Keratinocyte (primary cell): ENCODE results near the gene MAP7. TPM values are rescaled to one million over a fixed set of nuclear protein-coding genes. Genes with fewer than 3 reads are reported as not detected.
"Not testable (repeated sequence)": the region's sequence is repeated elsewhere in the genome, so short reads cannot be mapped to it uniquely, and the experiment has no call there.

ENCODE experiments used
- DNase-seq: peaks from one replicate; pipeline ENCODE4 v3.0.0-alpha.2; 2011; ENCODE audit warnings: low read depth, missing footprints, low spot score
- FAIRE-seq: peaks from 2 replicates; lab custom pipeline; 2011; peaks lifted over from hg19 to GRCh38; lab: Jason Lieb, UNC
- H2AFZ ChIP-seq: 2 replicates; pipeline ENCODE4 v1.6.0; 2012; ENCODE audit warnings: low read length, control low read depth, inconsistent platforms; ENCODE audit not compliant: control insufficient read depth
- H3K27ac ChIP-seq: 2 replicates; pipeline ENCODE4 v1.5.1; 2011; ENCODE audit warnings: low read length; ENCODE audit not compliant: control insufficient read depth, insufficient read depth
- H3K27me3 ChIP-seq: 3 replicates; pipeline ENCODE4 v1.6.0; 2011; ENCODE audit warnings: low read length; ENCODE audit not compliant: control insufficient read depth, insufficient read depth; ENCODE audit errors: extremely low read depth
- H3K36me3 ChIP-seq, 2 experiments: 2 replicates in 1 of 2; 3 replicates in 1 of 2; pipeline ENCODE4 v1.5.1; 2011; ENCODE audit warnings: low read length in 2 of 2, mild to moderate bottlenecking in 1 of 2; ENCODE audit not compliant: control insufficient read depth in 2 of 2, insufficient read depth in 2 of 2; ENCODE audit errors: extremely low read depth in 1 of 2
- H3K4me1 ChIP-seq: 3 replicates; pipeline ENCODE4 v1.5.1; 2011; ENCODE audit warnings: low read length; ENCODE audit not compliant: control insufficient read depth, insufficient read depth; ENCODE audit errors: extremely low read depth
- H3K4me2 ChIP-seq: 3 replicates; pipeline ENCODE4 v1.6.0; 2011; ENCODE audit warnings: low read depth, low read length; ENCODE audit not compliant: control insufficient read depth, insufficient read depth; ENCODE audit errors: extremely low read depth
- H3K4me3 ChIP-seq, 3 experiments: fragments of 200-600 bp in 1 of 3; sonication (generic) in 1 of 3; 2 replicates in 2 of 3; 3 replicates in 1 of 3; pipeline ENCODE4 v1.5.1; 2011 to 2016; ENCODE audit warnings: low read length in 3 of 3, mild to moderate bottlenecking in 3 of 3, control low read depth in 2 of 3, inconsistent platforms in 1 of 3, low read depth in 1 of 3, mixed read lengths in 1 of 3, mixed run types in 1 of 3, moderate library complexity in 1 of 3; ENCODE audit not compliant: control insufficient read depth in 2 of 3, insufficient read depth in 2 of 3; ENCODE audit errors: extremely low read depth in 1 of 3
- H3K79me2 ChIP-seq: 2 replicates; pipeline ENCODE4 v1.6.0; 2012; ENCODE audit warnings: low read length; ENCODE audit not compliant: control insufficient read depth, insufficient read depth
- H3K9ac ChIP-seq: 3 replicates; pipeline ENCODE4 v1.6.0; 2011; ENCODE audit warnings: low read length; ENCODE audit not compliant: control insufficient read depth, insufficient read depth; ENCODE audit errors: extremely low read depth
- H3K9me1 ChIP-seq: 3 replicates; pipeline ENCODE4 v1.6.0; 2011; ENCODE audit warnings: low read length; ENCODE audit not compliant: control insufficient read depth, insufficient read depth; ENCODE audit errors: extremely low read depth
- H3K9me3 ChIP-seq: 2 replicates; pipeline ENCODE4 v1.5.1; 2012; ENCODE audit warnings: low read depth, low read length; ENCODE audit not compliant: control insufficient read depth
- H4K20me1 ChIP-seq: 3 replicates; pipeline ENCODE4 v1.6.0; 2011; ENCODE audit warnings: low read length; ENCODE audit not compliant: control insufficient read depth, insufficient read depth; ENCODE audit errors: extremely low read depth
- CTCF ChIP-seq, 3 experiments: IDR thresholded peaks in 1 of 3; conservative IDR thresholded peaks in 1 of 3; optimal IDR thresholded peaks in 1 of 3; 2 replicates in 2 of 3; 3 replicates in 1 of 3; pipeline versions ENCODE3 to v1.5.1; 2011; ENCODE audit warnings: low read length in 3 of 3, mild to moderate bottlenecking in 3 of 3, moderate library complexity in 2 of 3, control low read depth in 1 of 3, inconsistent platforms in 1 of 3; ENCODE audit not compliant: insufficient read depth in 2 of 3; ENCODE audit errors: extremely low read depth in 1 of 3
- EZH2 ChIP-seq: IDR thresholded peaks from one replicate; pipeline ENCODE4 v1.6.1; 2012; ENCODE audit warnings: inconsistent platforms, mild to moderate bottlenecking, low read length, moderate library complexity
- dilution Hi-C: fragments of 300-500 bp; cut with MboI; formaldehyde crosslinking; loops from one replicate; pipeline ENCODE4 v1.7.0; 2020; ENCODE audit warnings: low sequenced_read_pairs; ENCODE audit not compliant: extremely low pct_ligation_motif_present
- polyA plus RNA-seq, 5 experiments: library from polyadenylated mRNA; depleted of rRNA in 3 of 5; stranded (reverse) in 3 of 5; stranded (forward) in 1 of 5; unstranded in 1 of 5; fragments of >200 nt; gene quantifications; 1 replicate in 1 of 5; 2 replicates in 3 of 5; 3 replicates in 1 of 5; pipeline versions ENCODE4 v1.2.1 to v1.2.3, GENCODE V29; 2011 to 2012; ENCODE audit warnings: missing spikeins in 2 of 5, low read depth in 1 of 5, low replicate concordance in 1 of 5

The MAP7 gene
- polyA plus RNA-seq, 1 donor (not counting 4 experiments of a cell fraction or from before 2014, with no cell fraction given): 11.8 TPM

GRCh38 chr6:136309729-136310311 lies 240.4 kb downstream of the MAP7 start:
- no peak for FAIRE-seq
- no peak for DNase-seq
- no peaks in the 10 kb centered on the region for H3K27me3 ChIP-seq
- H3K4me2 ChIP-seq: no peak overlapping the region
- dilution Hi-C loops: no loop called here
- no peaks in the 10 kb centered on the region for H3K36me3 ChIP-seq
- TF ChIP-seq EZH2 (no peak), CTCF (optimal IDR thresholded peaks at IDR 0.05 in 1 of 3, IDR thresholded peaks at IDR 0.05 in 1 of 3, conservative IDR thresholded peaks at IDR 0.05 in 1 of 3; ENCODE audit: extremely low read depth in 1 of 3, insufficient read depth in 2 of 3, low read length in 3 of 3) (no peak)
- no peaks in the 10 kb centered on the region for H3K4me1 ChIP-seq
- no peak overlapping the region for H3K9ac ChIP-seq
- H3K79me2 ChIP-seq: no peaks in the 10 kb centered on the region
- no peaks in the 10 kb centered on the region for H3K9me1 ChIP-seq
- H3K9me3 ChIP-seq: no peaks in the 10 kb centered on the region
- no peak overlapping the region for H2AFZ ChIP-seq
- no peak overlapping the region for H3K4me3 ChIP-seq
- H4K20me1 ChIP-seq: no peaks in the 10 kb centered on the region
- no peak overlapping the region for H3K27ac ChIP-seq

- H3K27ac ChIP-seq: no peak overlapping the region
- no peaks in the 10 kb centered on the region for H3K9me1 ChIP-seq
- no peak for TF ChIP-seq CTCF (optimal IDR thresholded peaks at IDR 0.05 in 1 of 3, IDR thresholded peaks at IDR 0.05 in 1 of 3, conservative IDR thresholded peaks at IDR 0.05 in 1 of 3; ENCODE audit: extremely low read depth in 1 of 3, insufficient read depth in 2 of 3, low read length in 3 of 3)
- TF ChIP-seq EZH2: no peak
- DNase-seq: no peak
- H3K9me3 ChIP-seq: no peaks in the 10 kb centered on the region
- no peaks in the 10 kb centered on the region for H3K27me3 ChIP-seq
- no peak for FAIRE-seq
- H3K9ac ChIP-seq: no peak overlapping the region
- dilution Hi-C loops: no loop called here
- no peak overlapping the region for H3K4me3 ChIP-seq
- H3K36me3 ChIP-seq: no peaks in the 10 kb centered on the region
- H3K4me2 ChIP-seq: no peak overlapping the region
- H3K4me1 ChIP-seq: peaks cover 4% of the 10 kb centered on the region
- no peak overlapping the region for H2AFZ ChIP-seq
- H3K79me2 ChIP-seq: no peaks in the 10 kb centered on the region
- H4K20me1 ChIP-seq: no peaks in the 10 kb centered on the region
Measured at GRCh38 chr6:136309171-136309570, 241.1 kb downstream of the MAP7 start.

GRCh38 chr6:136308469-136308868 lies 241.8 kb downstream of the MAP7 start:
- H3K4me3 ChIP-seq, H2AFZ ChIP-seq, DNase-seq, H3K9me3 ChIP-seq, H3K4me2 ChIP-seq, dilution Hi-C loops, H3K79me2 ChIP-seq, H3K9me1 ChIP-seq, H4K20me1 ChIP-seq, H3K9ac ChIP-seq, H3K27me3 ChIP-seq, H3K27ac ChIP-seq, FAIRE-seq, H3K36me3 ChIP-seq, H3K4me1 ChIP-seq: not testable (repeated sequence)
